WTC11 (cell line): ENCODE measurements around the gene MYO7B. TPM values are rescaled to one million over a fixed set of nuclear protein-coding genes. Genes with fewer than 3 reads are reported as not detected.

Experiments
- ATAC-seq: fragments of 200-7000 bp; cut with Tn5 transposase; 2 replicates; pipeline ENCODE4 v1.10.0; 2021; ENCODE audit warnings: mild to moderate bottlenecking, moderate library complexity
- CTCF ChIA-PET: fragments of 300-600 bp; sonication (Branson Sonifier 250); formaldehyde crosslinking; loops from one replicate; lab custom pipeline; 2021; ENCODE audit warnings: antibody characterized with exemption; lab: Charles Lee
- POLR2A ChIA-PET: fragments of 350-600 bp; sonication (Branson Sonifier 250); formaldehyde crosslinking; loops from one replicate; lab custom pipeline; 2021; ENCODE audit warnings: antibody characterized with exemption; lab: Charles Lee
- DNase-seq: peaks from one replicate; pipeline ENCODE4 v3.0.0; 2021; ENCODE audit warnings: low spot score
- H3K27ac Mint-ChIP-seq: 2 replicates; pipeline ENCODE4 v1.8.0; 2021; ENCODE audit warnings: mixed read lengths
- H3K27me3 Mint-ChIP-seq: 2 replicates; pipeline ENCODE4 v1.8.0; 2021; ENCODE audit warnings: low read depth, mild to moderate bottlenecking, moderate library complexity, mixed read lengths
- H3K36me3 Mint-ChIP-seq: 2 replicates; pipeline ENCODE4 v1.8.0; 2021; ENCODE audit warnings: mixed read lengths
- H3K4me1 Mint-ChIP-seq: 2 replicates; pipeline ENCODE4 v1.8.0; 2022; ENCODE audit warnings: mixed read lengths
- H3K4me3 Mint-ChIP-seq: 2 replicates; pipeline ENCODE4 v1.8.0; 2021; ENCODE audit warnings: mild to moderate bottlenecking, moderate library complexity, mixed read lengths
- H3K9me3 Mint-ChIP-seq: 2 replicates; pipeline ENCODE4 v1.8.0; 2021; ENCODE audit warnings: mixed read lengths
- AFF4 ChIP-seq: sonication (generic); formaldehyde crosslinking; IDR thresholded peaks from 2 replicates; pipeline ENCODE4 v1.8.1; 2023; ENCODE audit warnings: mild to moderate bottlenecking, missing genetic modification reagents, borderline replicate concordance
- IRF2 ChIP-seq: sonication (generic); formaldehyde crosslinking; IDR thresholded peaks from 2 replicates; pipeline ENCODE4 v1.8.0; 2022; ENCODE audit warnings: low read depth, missing genetic modification reagents, borderline replicate concordance
- MLX ChIP-seq: sonication (generic); formaldehyde crosslinking; IDR thresholded peaks from 2 replicates; pipeline ENCODE4 v1.8.1; 2023; ENCODE audit warnings: mild to moderate bottlenecking, missing genetic modification reagents, moderate library complexity
- NFYB ChIP-seq: sonication (generic); formaldehyde crosslinking; conservative IDR thresholded peaks from 2 replicates; pipeline ENCODE4 v1.8.0; 2022; ENCODE audit warnings: low read depth, missing genetic modification reagents
- TP53 ChIP-seq: sonication (generic); formaldehyde crosslinking; IDR thresholded peaks from 2 replicates; pipeline ENCODE4 v1.8.1; 2023; ENCODE audit warnings: mild to moderate bottlenecking, missing genetic modification reagents
- ZBTB43 ChIP-seq: sonication (generic); formaldehyde crosslinking; IDR thresholded peaks from 2 replicates; pipeline ENCODE4 v1.8.1; 2023; ENCODE audit warnings: mild to moderate bottlenecking, missing genetic modification reagents
- ZMAT4 ChIP-seq: fragments of 250-450 bp; sonication (Bioruptor Pico); IDR thresholded peaks from 2 replicates; pipeline ENCODE4 v1.9.0; 2021; ENCODE audit warnings: mild to moderate bottlenecking
- ZNF396 ChIP-seq: fragments of 250-450 bp; sonication (Bioruptor Pico); IDR thresholded peaks from 2 replicates; pipeline ENCODE4 v1.8.0; 2021; ENCODE audit warnings: mild to moderate bottlenecking, moderate library complexity, borderline replicate concordance
- ZNF423 ChIP-seq: fragments of 250-450 bp; sonication (Bioruptor Pico); IDR thresholded peaks from 2 replicates; pipeline ENCODE4 v2.1.2; 2022; ENCODE audit warnings: mild to moderate bottlenecking, moderate library complexity
- ZNF425 ChIP-seq: fragments of 250-450 bp; sonication (Bioruptor Pico); conservative IDR thresholded peaks from 2 replicates; pipeline ENCODE4 v1.9.0; 2021; ENCODE audit warnings: mild to moderate bottlenecking
- total RNA-seq: library from RNA; stranded (reverse); gene quantifications from 3 replicates; pipeline ENCODE4 v1.2.3, GENCODE V29; 2021
- TF ChIP-seq, protein P1 (sequence below): sonication (generic); formaldehyde crosslinking; IDR thresholded peaks from 2 replicates; pipeline ENCODE4 v1.8.0; 2022; ENCODE audit warnings: missing genetic modification reagents
- TF ChIP-seq, protein P2 (sequence below): sonication (generic); formaldehyde crosslinking; conservative IDR thresholded peaks from 2 replicates; pipeline ENCODE4 v1.8.1; 2022; ENCODE audit warnings: mild to moderate bottlenecking, missing genetic modification reagents

The MYO7B gene
- total RNA-seq, 1 experiment from 2014 or later = not detected

DNA sequence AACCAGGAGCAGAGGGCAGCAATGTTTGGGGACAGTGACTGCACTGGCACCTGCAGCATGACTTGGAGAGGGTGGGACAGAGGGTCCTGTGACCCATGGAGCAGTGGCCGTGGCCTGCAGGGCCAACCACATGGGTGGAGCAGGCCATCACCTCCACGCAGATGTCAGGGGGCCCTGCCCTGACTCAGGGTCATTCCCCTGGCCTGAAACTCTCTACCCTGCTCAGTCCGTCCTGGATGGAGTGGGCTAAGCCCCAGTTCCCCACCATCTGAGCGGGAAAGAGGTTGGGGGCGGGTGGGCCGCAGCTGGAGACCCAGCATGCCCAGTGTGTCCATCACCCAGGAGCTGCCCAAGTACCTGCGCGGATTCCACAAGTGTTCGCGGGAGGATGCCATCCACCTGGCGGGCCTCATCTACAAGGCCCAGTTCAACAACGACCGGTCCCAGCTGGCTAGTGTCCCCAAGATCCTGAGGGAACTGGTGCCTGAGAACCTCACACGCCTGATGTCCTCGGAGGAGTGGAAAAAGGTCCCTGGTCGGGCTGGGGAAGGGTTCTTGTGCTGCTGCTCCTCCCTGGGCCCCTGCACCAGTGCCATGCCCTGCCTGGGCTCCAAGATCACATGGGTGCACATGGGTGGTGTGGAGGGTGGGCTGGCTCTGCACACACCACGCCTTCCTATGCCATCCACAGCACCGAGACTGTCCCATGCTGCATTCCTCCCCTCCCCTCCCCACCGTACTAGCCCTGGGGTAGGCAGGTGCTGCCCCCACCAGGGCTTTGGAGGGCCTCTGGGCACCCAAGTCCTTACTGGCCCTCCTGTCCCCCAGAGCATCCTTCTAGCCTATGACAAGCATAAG is 100.1 kb downstream of the MYO7B start:
- no peak for TF ChIP-seq ZNF423
- no peak for TF ChIP-seq MLX (CRISPR knock-in tag)
- no peak for TF ChIP-seq ZBTB43 (CRISPR knock-in tag)
- TF ChIP-seq ZNF425 (CRISPR knock-in tag) = no peak
- no peak for ATAC-seq
- Mint-ChIP-seq H3K27ac (no peak overlapping the region), H3K4me1 (peaks cover 11% of the 10 kb centered on the region), H3K27me3 (no peaks in the 10 kb centered on the region), H3K36me3 (no peaks in the 10 kb centered on the region), H3K9me3 (no peaks in the 10 kb centered on the region), H3K4me3 (no peak overlapping the region)
- no peak for DNase-seq
- ChIA-PET CTCF (no interaction called here), POLR2A (no interaction called here)

GRCh38 chr2:127636248-127637235 is 101.1 kb downstream of the MYO7B start:
- ATAC-seq (no peak), DNase-seq (no peak)
- POLR2A ChIA-PET = no interaction called here
- H3K4me3 Mint-ChIP-seq = no peak overlapping the region
- H3K27ac Mint-ChIP-seq = no peak overlapping the region
- TF ChIP-seq AFF4 (CRISPR knock-in tag) (no peak), NFYB (CRISPR knock-in tag) (no peak)
- H3K36me3 Mint-ChIP-seq = no peaks in the 10 kb centered on the region
- H3K9me3 Mint-ChIP-seq = no peaks in the 10 kb centered on the region
- H3K27me3 Mint-ChIP-seq = no peaks in the 10 kb centered on the region
- H3K4me1 Mint-ChIP-seq = peaks cover 11% of the 10 kb centered on the region
- CTCF ChIA-PET = interaction anchor here (0.8 to 6.3 kb wide), 2 partner anchors 9 to 45 kb away, joined by 4 to 70 read pairs; no protein-coding TSS in a partner anchor

GRCh38 chr2:127637236-127637630 is 101.8 kb downstream of the MYO7B start:
- DNase-seq (no peak), ATAC-seq (no peak)
- Mint-ChIP-seq H3K27me3 (no peaks in the 10 kb centered on the region), H3K27ac (no peak overlapping the region), H3K9me3 (no peaks in the 10 kb centered on the region), H3K4me1 (peaks cover 11% of the 10 kb centered on the region), H3K4me3 (no peak overlapping the region), H3K36me3 (no peaks in the 10 kb centered on the region)
- CTCF ChIA-PET = interaction anchor here (0.5 to 6.3 kb wide), 7 partner anchors 8 to 569 kb away, joined by 3 to 70 read pairs (median 3); no protein-coding TSS in a partner anchor
- POLR2A ChIA-PET = interaction anchor here (0.6 to 1.3 kb wide), 3 partner anchors 46 to 169 kb away, joined by 3 to 6 read pairs (median 6); partner anchors contain the start of gene IWS1
- TF ChIP-seq, protein P1, sequence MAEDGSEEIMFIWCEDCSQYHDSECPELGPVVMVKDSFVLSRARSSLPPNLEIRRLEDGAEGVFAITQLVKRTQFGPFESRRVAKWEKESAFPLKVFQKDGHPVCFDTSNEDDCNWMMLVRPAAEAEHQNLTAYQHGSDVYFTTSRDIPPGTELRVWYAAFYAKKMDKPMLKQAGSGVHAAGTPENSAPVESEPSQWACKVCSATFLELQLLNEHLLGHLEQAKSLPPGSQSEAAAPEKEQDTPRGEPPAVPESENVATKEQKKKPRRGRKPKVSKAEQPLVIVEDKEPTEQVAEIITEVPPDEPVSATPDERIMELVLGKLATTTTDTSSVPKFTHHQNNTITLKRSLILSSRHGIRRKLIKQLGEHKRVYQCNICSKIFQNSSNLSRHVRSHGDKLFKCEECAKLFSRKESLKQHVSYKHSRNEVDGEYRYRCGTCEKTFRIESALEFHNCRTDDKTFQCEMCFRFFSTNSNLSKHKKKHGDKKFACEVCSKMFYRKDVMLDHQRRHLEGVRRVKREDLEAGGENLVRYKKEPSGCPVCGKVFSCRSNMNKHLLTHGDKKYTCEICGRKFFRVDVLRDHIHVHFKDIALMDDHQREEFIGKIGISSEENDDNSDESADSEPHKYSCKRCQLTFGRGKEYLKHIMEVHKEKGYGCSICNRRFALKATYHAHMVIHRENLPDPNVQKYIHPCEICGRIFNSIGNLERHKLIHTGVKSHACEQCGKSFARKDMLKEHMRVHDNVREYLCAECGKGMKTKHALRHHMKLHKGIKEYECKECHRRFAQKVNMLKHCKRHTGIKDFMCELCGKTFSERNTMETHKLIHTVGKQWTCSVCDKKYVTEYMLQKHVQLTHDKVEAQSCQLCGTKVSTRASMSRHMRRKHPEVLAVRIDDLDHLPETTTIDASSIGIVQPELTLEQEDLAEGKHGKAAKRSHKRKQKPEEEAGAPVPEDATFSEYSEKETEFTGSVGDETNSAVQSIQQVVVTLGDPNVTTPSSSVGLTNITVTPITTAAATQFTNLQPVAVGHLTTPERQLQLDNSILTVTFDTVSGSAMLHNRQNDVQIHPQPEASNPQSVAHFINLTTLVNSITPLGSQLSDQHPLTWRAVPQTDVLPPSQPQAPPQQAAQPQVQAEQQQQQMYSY (CRISPR knock-in tag) = no peak
- TF ChIP-seq ZMAT4 (CRISPR knock-in tag) (no peak), TP53 (CRISPR knock-in tag) (no peak), ZNF396 (CRISPR knock-in tag) (no peak), IRF2 (no peak)
- TF ChIP-seq, protein P2, sequence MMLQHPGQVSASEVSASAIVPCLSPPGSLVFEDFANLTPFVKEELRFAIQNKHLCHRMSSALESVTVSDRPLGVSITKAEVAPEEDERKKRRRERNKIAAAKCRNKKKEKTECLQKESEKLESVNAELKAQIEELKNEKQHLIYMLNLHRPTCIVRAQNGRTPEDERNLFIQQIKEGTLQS = no peak
